Mesenchymal stem cell (in vitro differentiated cells and primary cell): ENCODE data around the gene SNX30.

ENCODE experiments used
- DNase-seq: peaks from one replicate; pipeline ENCODE4 v3.0.0-alpha.2; 2013
- H2AFZ ChIP-seq: one replicate; pipeline ENCODE4 v1.6.1; 2013; ENCODE audit warnings: low read depth, mild to moderate bottlenecking, control low read depth, inconsistent platforms, low read length, moderate library complexity
- H2AK5ac ChIP-seq: 2 replicates; pipeline ENCODE4 v1.6.1; 2013; ENCODE audit warnings: low read length, moderate library complexity, mild to moderate bottlenecking, inconsistent platforms; ENCODE audit not compliant: severe bottlenecking
- H2BK120ac ChIP-seq: one replicate; pipeline ENCODE4 v1.6.1; 2013; ENCODE audit warnings: low read depth, mild to moderate bottlenecking, inconsistent platforms, low read length, moderate library complexity
- H2BK12ac ChIP-seq, 2 experiments: one replicate each; pipeline ENCODE4 v1.6.1; 2013; ENCODE audit warnings: inconsistent platforms in 2 of 2, low read length in 2 of 2, mild to moderate bottlenecking in 2 of 2, moderate library complexity in 2 of 2, control low read depth in 1 of 2
- H2BK15ac ChIP-seq: one replicate; pipeline ENCODE4 v1.6.1; 2013; ENCODE audit warnings: mild to moderate bottlenecking, low read depth, inconsistent platforms; ENCODE audit not compliant: poor library complexity, severe bottlenecking
- H2BK5ac ChIP-seq: 2 replicates; pipeline ENCODE4 v1.6.1; 2013; ENCODE audit warnings: low read depth, mild to moderate bottlenecking, low read length, control low read depth, inconsistent platforms; ENCODE audit not compliant: poor library complexity, severe bottlenecking
- H3K14ac ChIP-seq, 2 experiments: one replicate each; pipeline ENCODE4 v1.6.1; 2013; ENCODE audit warnings: inconsistent platforms in 2 of 2, low read length in 2 of 2, control low read depth in 1 of 2, mild to moderate bottlenecking in 1 of 2, moderate library complexity in 1 of 2
- H3K18ac ChIP-seq, 2 experiments: one replicate each; pipeline ENCODE4 v1.6.1; 2013; ENCODE audit warnings: inconsistent platforms in 2 of 2, low read length in 2 of 2, control low read depth in 1 of 2, low read depth in 1 of 2, mild to moderate bottlenecking in 1 of 2
- H3K23ac ChIP-seq, 2 experiments: one replicate each; pipeline ENCODE4 v1.6.1; 2013; ENCODE audit warnings: inconsistent platforms in 2 of 2, low read length in 2 of 2, mild to moderate bottlenecking in 2 of 2, moderate library complexity in 2 of 2, control low read depth in 1 of 2
- H3K27ac ChIP-seq: 2 replicates; pipeline ENCODE4 v1.5.1; 2013; ENCODE audit warnings: mild to moderate bottlenecking, moderate library complexity, low read length, control low read depth, inconsistent platforms; ENCODE audit not compliant: poor library complexity, severe bottlenecking
- H3K27me3 ChIP-seq, 2 experiments: 2 replicates each; pipeline versions ENCODE4 v1.6.1 to v1.7.0; 2013; ENCODE audit warnings: low read length in 2 of 2, mild to moderate bottlenecking in 2 of 2, moderate library complexity in 2 of 2, control low read depth in 1 of 2, inconsistent platforms in 1 of 2; ENCODE audit not compliant: control insufficient read depth in 1 of 2, insufficient read depth in 1 of 2
- H3K36me3 ChIP-seq, 2 experiments: 2 replicates each; pipeline versions ENCODE4 v1.6.1 to v1.7.0; 2013; ENCODE audit warnings: low read length in 2 of 2, control low read depth in 1 of 2, inconsistent platforms in 1 of 2, low read depth in 1 of 2, mild to moderate bottlenecking in 1 of 2; ENCODE audit not compliant: insufficient read depth in 2 of 2, control insufficient read depth in 1 of 2
- H3K4ac ChIP-seq, 2 experiments: one replicate each; pipeline ENCODE4 v1.6.1; 2013; ENCODE audit warnings: inconsistent platforms in 2 of 2, low read length in 2 of 2, mild to moderate bottlenecking in 2 of 2, moderate library complexity in 2 of 2, control low read depth in 1 of 2, low read depth in 1 of 2
- H3K4me1 ChIP-seq: 2 replicates; pipeline ENCODE4 v1.6.1; 2013; ENCODE audit warnings: low read depth, low read length, control low read depth; ENCODE audit not compliant: control insufficient read depth, insufficient read depth
- H3K4me2 ChIP-seq: 2 replicates; pipeline ENCODE4 v1.6.1; 2013; ENCODE audit warnings: low read length, mild to moderate bottlenecking, inconsistent platforms; ENCODE audit not compliant: poor library complexity, severe bottlenecking
- H3K4me3 ChIP-seq, 2 experiments: 2 replicates each; pipeline versions ENCODE4 v1.5.1 to v1.7.0; 2013; ENCODE audit warnings: low read length in 2 of 2, mild to moderate bottlenecking in 2 of 2, control low read depth in 1 of 2, low read depth in 1 of 2; ENCODE audit not compliant: insufficient read depth in 1 of 2
- H3K79me1 ChIP-seq: replicated peaks from 2 replicates; pipeline ENCODE4 v1.6.1; 2013; ENCODE audit warnings: mild to moderate bottlenecking, control low read depth, low read length, inconsistent platforms; ENCODE audit not compliant: poor library complexity, severe bottlenecking
- H3K9ac ChIP-seq: 2 replicates; pipeline ENCODE4 v1.7.0; 2013; ENCODE audit warnings: mild to moderate bottlenecking, low read length, moderate library complexity
- H3K9me3 ChIP-seq: 2 replicates; pipeline ENCODE4 v1.7.0; 2013; ENCODE audit warnings: mild to moderate bottlenecking, low read length; ENCODE audit not compliant: control insufficient read depth
- H4K8ac ChIP-seq: one replicate; pipeline ENCODE4 v1.6.1; 2013; ENCODE audit warnings: inconsistent platforms, mild to moderate bottlenecking, low read length, moderate library complexity
- H4K91ac ChIP-seq: one replicate; pipeline ENCODE4 v1.6.1; 2013; ENCODE audit warnings: mild to moderate bottlenecking, low read length, inconsistent platforms
- WGBS: methylation state at CpG from one replicate; pipeline ENCODE4 v1.1.7; 2013; ENCODE audit warnings: mixed read lengths; 5-methylcytosine and 5-hydroxymethylcytosine counted together

SNX30 gene

GRCh38 chr9:112744177-112744576, 6.4 kb upstream of the SNX30 start:
- Histone ChIP-seq H3K18ac (no peak overlapping the region), H3K36me3 (no peaks in the 10 kb centered on the region), H3K4me3 (no peak overlapping the region), H3K9me3 (no peaks in the 10 kb centered on the region), H2AK5ac (no peak overlapping the region), H3K9ac (no peak overlapping the region), H3K23ac (no peak overlapping the region), H2BK15ac (no peak overlapping the region), H2BK5ac (no peak overlapping the region), H3K27me3 (no peaks in the 10 kb centered on the region), H3K79me1 (no peaks in the 10 kb centered on the region), H3K4me1 (no peaks in the 10 kb centered on the region), H3K4me2 (no peak overlapping the region), H2BK120ac (no peak overlapping the region), H4K91ac (no peak overlapping the region), H2AFZ (no peak overlapping the region), H3K14ac (no peak overlapping the region), H4K8ac (no peak overlapping the region), H3K27ac (no peak overlapping the region), H3K4ac (no peak overlapping the region), H2BK12ac (no peak overlapping the region)
- no peak for DNase-seq
- 93% methylated on average over 3 of the region's 4 CpGs for WGBS

GRCh38 chr9:112747094-112747493, 3.5 kb upstream of the SNX30 start:
- Histone ChIP-seq H3K79me1 (peaks cover 6% of the 10 kb centered on the region), H3K18ac (no peak overlapping the region), H2BK120ac (no peak overlapping the region), H3K14ac (no peak overlapping the region), H3K23ac (no peak overlapping the region), H4K91ac (no peak overlapping the region), H2AFZ (no peak overlapping the region), H3K4me2 (no peak overlapping the region), H3K36me3 (no peaks in the 10 kb centered on the region), H4K8ac (no peak overlapping the region), H3K4me3 (no peak overlapping the region), H3K27ac (no peak overlapping the region), H2BK15ac (no peak overlapping the region), H3K9ac (no peak overlapping the region), H2BK12ac (no peak overlapping the region), H3K27me3 (no peaks in the 10 kb centered on the region), H3K9me3 (no peaks in the 10 kb centered on the region), H2AK5ac (no peak overlapping the region), H2BK5ac (no peak overlapping the region), H3K4ac (no peak overlapping the region), H3K4me1 (peaks cover 5% of the 10 kb centered on the region)
- no peak for DNase-seq
- 89% methylated on average over 7 of the region's 7 CpGs for WGBS

GRCh38 chr9:112750764-112751055, 150 bp downstream of the SNX30 start:
- peak overlapping the region; percentile 96 for H2BK15ac ChIP-seq
- H4K91ac ChIP-seq = peak overlapping the region; percentile 90
- H2AFZ ChIP-seq = peak overlapping the region; percentile 54
- H2BK12ac ChIP-seq = peak overlapping the region in 1 of 2 experiments; percentile 91
- H3K9me3 ChIP-seq = no peaks in the 10 kb centered on the region
- no peak overlapping the region for H4K8ac ChIP-seq
- H3K23ac ChIP-seq = peak overlapping the region in 1 of 2 experiments; percentile 66
- H2BK120ac ChIP-seq = peak overlapping the region; percentile 73
- no peak for DNase-seq
- 0% methylated on average over 22 of the region's 50 CpGs for WGBS
- H3K27ac ChIP-seq = no peak overlapping the region
- peak overlapping the region; percentile 99 for H3K4me2 ChIP-seq
- no peak overlapping the region for H2BK5ac ChIP-seq
- H3K14ac ChIP-seq = peak overlapping the region in 1 of 2 experiments; percentile 84
- H2AK5ac ChIP-seq = no peak overlapping the region
- peaks cover 18% of the 10 kb centered on the region for H3K79me1 ChIP-seq
- peak overlapping the region; percentile 89 for H3K9ac ChIP-seq
- H3K36me3 ChIP-seq = no peaks in the 10 kb centered on the region
- peaks cover 16% of the 10 kb centered on the region for H3K4me1 ChIP-seq
- H3K4ac ChIP-seq = peak overlapping the region in 1 of 2 experiments; percentile 80
- H3K18ac ChIP-seq = peak overlapping the region; percentile 87 to 95
- peak overlapping the region; percentile 92 to 95 for H3K4me3 ChIP-seq
- no peaks in the 10 kb centered on the region for H3K27me3 ChIP-seq

- H3K79me1 ChIP-seq = peaks cover 18% of the 10 kb centered on the region
- WGBS = under 1% methylated on average over 44 of the region's 49 CpGs
- H2BK15ac ChIP-seq = peak overlapping the region; percentile 96
- H4K8ac ChIP-seq = peak overlapping the region; percentile 68
- H3K27ac ChIP-seq = peak overlapping the region; percentile 73
- peak; percentile 94 for DNase-seq
- no peak overlapping the region for H2BK5ac ChIP-seq
- H3K36me3 ChIP-seq = no peaks in the 10 kb centered on the region
- H2BK120ac ChIP-seq = peak overlapping the region; percentile 71
- peak overlapping the region; percentile 54 for H2AFZ ChIP-seq
- peak overlapping the region in 1 of 2 experiments; percentile 80 for H3K4ac ChIP-seq
- H3K23ac ChIP-seq = peak overlapping the region; percentile 62 to 66
- H3K18ac ChIP-seq = peak overlapping the region; percentile 87 to 95
- H3K4me2 ChIP-seq = peak overlapping the region; percentile 99
- peak overlapping the region; percentile 92 to 95 for H3K4me3 ChIP-seq
- H2BK12ac ChIP-seq = peak overlapping the region; percentile 49 to 91
- peak overlapping the region in 1 of 2 experiments; percentile 84 for H3K14ac ChIP-seq
- H3K4me1 ChIP-seq = peaks cover 16% of the 10 kb centered on the region
- H3K9me3 ChIP-seq = no peaks in the 10 kb centered on the region
- H3K27me3 ChIP-seq = no peaks in the 10 kb centered on the region
- peak overlapping the region; percentile 89 for H3K9ac ChIP-seq
- H2AK5ac ChIP-seq = no peak overlapping the region
- peak overlapping the region; percentile 90 for H4K91ac ChIP-seq
Measured at GRCh38 chr9:112751056-112751795, 666 bp downstream of the SNX30 start.
